ENCODE measurements around the gene KRT16.
"Not testable (repeated sequence)": the region's sequence is repeated elsewhere in the genome, so short reads cannot be mapped to it uniquely, and the experiment has no call there.

Gene KRT16

GRCh38 chr17:41629316-41629715, 16.7 kb upstream of the KRT16 start:
- in situ Hi-C loops (cut with MboI; ENCODE audit: low sequenced_read_pairs) = no loop called here

DNA sequence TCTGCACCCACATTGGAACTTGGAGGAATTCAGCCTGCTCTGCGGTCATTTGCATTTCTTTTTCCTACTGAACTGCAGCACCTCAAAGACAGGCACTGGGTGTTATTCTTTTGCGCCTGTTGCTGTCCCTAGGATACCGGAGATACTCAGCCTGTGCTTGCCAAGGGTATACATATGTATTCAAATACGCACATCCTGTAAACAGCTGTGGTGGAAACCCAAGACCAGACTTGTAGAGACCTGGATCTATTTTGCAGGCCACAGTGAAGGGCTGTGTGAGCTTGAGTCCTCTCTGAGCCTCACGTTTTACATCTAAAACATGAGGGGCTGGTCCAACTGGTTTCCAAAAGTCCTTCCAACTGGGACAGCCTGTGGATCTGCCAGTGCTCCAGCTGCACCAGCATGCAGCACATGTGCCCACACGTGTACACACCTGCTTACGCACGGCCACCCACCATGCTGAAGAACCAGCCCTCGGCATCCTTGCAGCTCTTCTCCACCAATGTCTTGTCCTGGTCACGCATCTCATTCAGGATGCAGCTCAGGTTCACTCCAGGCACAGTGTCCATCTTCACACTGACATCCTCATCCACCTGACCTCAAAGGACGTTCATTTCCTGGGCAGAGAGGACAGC, 16.2 kb upstream of the KRT16 start:
- in situ Hi-C loops (cut with MboI; ENCODE audit: low sequenced_read_pairs) = not testable (repeated sequence)

GRCh38 chr17:41628073-41628370, 15.5 kb upstream of the KRT16 start:
- in situ Hi-C loops (cut with MboI; ENCODE audit: low sequenced_read_pairs) = not testable (repeated sequence)

DNA sequence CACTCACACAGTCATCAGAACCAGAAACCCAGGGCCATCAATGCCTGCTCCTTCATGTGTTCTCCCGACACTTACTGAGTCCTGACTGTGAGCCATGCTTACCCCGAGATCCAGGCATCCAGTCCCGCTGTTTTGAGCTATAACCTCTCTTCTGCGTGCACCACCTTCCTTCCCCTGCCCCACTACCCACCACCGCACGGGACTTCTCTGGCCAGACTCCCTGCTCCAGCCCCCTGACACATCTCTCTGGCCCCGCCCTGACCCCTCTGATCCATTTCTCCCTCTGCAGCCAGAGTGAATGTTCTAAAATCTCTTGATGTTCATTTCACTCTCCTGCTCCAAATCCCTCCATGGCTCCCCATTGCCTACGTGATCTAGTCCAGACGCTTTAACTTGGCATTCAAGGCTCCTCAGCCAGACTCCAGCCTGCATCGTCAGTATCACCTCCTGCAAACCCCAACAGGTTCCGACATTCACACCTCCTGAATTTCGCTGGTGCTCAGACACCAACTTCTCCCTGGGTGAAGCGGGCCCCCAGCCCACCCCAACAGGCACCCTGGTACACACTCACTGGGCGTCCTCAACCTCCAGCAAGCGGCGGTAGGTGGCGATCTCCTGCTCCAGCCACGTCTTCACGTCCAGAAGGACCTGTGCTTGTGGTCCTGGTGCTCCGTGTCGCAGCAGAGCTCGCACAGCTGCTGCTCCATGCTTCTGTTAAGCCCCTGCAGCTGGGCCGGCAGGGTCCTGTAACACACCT, 14.9 kb upstream of the KRT16 start:
- in situ Hi-C loops (cut with MboI; ENCODE audit: low sequenced_read_pairs) = no loop called here

DNA sequence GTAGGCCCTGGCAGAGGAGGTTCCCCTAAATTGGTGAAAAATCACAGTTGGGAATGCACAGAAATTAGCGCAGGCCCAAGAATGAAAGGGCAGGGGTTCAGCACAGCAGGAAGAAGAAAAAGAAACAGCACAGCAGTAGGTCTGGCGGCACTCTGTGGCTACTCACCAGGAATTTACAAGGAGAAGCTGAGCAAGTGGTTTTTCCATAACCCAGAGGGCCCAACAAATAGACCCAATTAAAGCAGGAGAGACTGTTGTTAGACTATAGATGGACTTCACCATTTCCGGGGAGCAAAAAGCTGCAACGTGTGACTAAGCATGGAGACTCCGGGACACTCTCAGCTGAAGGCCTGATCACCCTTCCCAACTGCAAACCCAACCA, 14.3 kb upstream of the KRT16 start:
- in situ Hi-C loops (cut with MboI; ENCODE audit: low sequenced_read_pairs) = not testable (repeated sequence)

GRCh38 chr17:41626028-41626913, 13.7 kb upstream of the KRT16 start:
- in situ Hi-C loops (cut with MboI; ENCODE audit: low sequenced_read_pairs) = not testable (repeated sequence)

DNA sequence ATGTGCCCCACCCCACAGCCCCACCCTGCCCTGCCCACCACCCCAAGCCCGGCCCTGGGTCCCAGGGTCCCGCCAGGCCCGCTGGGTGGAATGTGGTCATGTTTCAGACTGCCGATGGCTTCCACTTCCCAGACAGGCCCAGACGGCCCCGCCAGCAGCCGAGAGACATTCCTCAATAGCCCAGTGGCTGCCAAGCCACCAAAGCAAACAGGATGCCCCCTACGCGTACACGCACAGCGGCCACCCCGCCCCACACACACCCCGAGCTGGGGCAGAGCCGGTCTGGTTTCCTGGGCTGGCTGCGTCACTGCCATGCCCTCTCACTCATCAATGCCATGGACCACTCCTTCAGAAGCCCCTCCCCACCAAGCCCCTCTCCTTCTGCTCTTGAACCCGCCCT, 13.0 kb upstream of the KRT16 start:
- in situ Hi-C loops (cut with MboI; ENCODE audit: low sequenced_read_pairs) = no loop called here

- in situ Hi-C loops (cut with MboI; ENCODE audit: low sequenced_read_pairs) = no loop called here
These were observed 11.9 kb upstream of the KRT16 start, which contains the start of gene KRT17 for GRCh38 chr17:41624208-41625101. Gene KRT17 (minus strand): TSS chr17:41624575. CDS start chr17:41624509, 66 bp downstream.

- in situ Hi-C loops (cut with MboI; ENCODE audit: low sequenced_read_pairs) = not testable (repeated sequence)
These were observed 10.8 kb upstream of the KRT16 start for GRCh38 chr17:41623184-41623861.

GRCh38 chr17:41622340-41623183, 10.0 kb upstream of the KRT16 start:
- in situ Hi-C loops (cut with MboI; ENCODE audit: low sequenced_read_pairs) = not testable (repeated sequence)

GRCh38 chr17:41621916-41622315, 9.3 kb upstream of the KRT16 start:
- in situ Hi-C loops (cut with MboI; ENCODE audit: low sequenced_read_pairs) = no loop called here

DNA sequence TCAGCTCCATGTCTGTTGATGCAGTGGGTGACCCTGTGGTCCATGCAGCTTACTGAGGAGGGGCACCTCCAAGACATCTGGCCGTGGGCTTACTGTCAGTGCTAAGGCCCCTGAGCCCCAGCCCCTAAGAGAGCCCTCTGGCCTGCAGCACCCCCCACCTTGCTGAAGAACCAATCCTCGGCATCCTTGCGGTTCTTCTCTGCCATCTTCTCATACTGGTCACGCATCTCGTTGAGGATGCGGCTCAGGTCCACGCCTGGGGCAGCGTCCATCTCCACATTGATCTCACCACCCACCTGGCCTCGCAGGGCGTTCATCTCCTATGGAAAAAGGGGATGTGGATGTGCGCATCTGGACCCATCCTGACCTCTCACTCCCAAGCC, 8.9 kb upstream of the KRT16 start:
- in situ Hi-C loops (cut with MboI; ENCODE audit: low sequenced_read_pairs) = not testable (repeated sequence)

- in situ Hi-C loops (cut with MboI; ENCODE audit: low sequenced_read_pairs) = no loop called here
These were observed 8.2 kb upstream of the KRT16 start for GRCh38 chr17:41620583-41621434.

DNA sequence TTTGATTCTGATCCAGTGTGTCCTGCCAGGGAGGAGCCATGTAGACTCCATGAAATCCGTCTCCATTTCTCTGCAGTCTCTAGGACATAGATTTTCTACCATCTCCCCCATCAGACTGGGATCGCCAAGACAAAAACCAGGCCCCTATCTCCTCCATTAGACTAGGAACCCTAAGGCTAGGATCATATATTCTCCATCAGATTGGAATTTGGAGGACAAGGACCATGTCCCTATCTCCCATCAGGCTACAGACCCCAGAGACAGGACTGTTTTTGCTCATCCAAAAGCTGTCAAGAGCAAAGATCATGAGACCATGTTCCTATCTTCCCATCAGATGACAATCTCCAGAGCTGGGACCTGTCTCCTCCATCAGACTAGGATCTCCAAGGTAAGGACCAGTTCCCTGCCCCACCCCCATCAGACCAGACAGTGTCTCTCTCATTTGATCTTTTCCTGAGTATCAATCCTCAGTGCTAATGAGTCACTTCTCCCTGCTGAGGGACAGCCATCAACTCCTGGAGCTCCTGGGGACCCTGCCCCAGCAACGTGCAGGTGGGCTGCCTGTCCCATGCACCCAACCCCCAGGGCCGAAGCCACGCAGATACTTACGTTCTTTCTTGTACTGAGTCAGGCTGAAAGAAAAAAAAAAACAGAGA, 7.5 kb upstream of the KRT16 start:
- in situ Hi-C loops (cut with MboI; ENCODE audit: low sequenced_read_pairs) = not testable (repeated sequence)

- in situ Hi-C loops (cut with MboI; ENCODE audit: low sequenced_read_pairs) = no loop called here
These were observed 6.7 kb upstream of the KRT16 start for GRCh38 chr17:41619036-41619926.

- in situ Hi-C loops (cut with MboI; ENCODE audit: low sequenced_read_pairs) = no loop called here
These were observed 5.9 kb upstream of the KRT16 start for GRCh38 chr17:41618341-41619035.
